IPS-15b (cell line): Measurements from ENCODE around the gene NDUFS4.

Experiments used
- H3K27me3 ChIP-seq: one replicate; pipeline ENCODE4 v1.6.1; 2013; ENCODE audit warnings: low read length; ENCODE audit not compliant: control insufficient read depth, insufficient read depth
- H3K36me3 ChIP-seq: one replicate; pipeline ENCODE4 v1.6.1; 2013; ENCODE audit warnings: low read length; ENCODE audit not compliant: control insufficient read depth, insufficient read depth
- H3K4me1 ChIP-seq: one replicate; pipeline ENCODE4 v1.6.1; 2013; ENCODE audit warnings: mild to moderate bottlenecking, low read length; ENCODE audit not compliant: control insufficient read depth, insufficient read depth
- H3K4me3 ChIP-seq: one replicate; pipeline ENCODE4 v1.5.1; 2013; ENCODE audit warnings: low read depth, low read length
- H3K9ac ChIP-seq: one replicate; pipeline ENCODE4 v1.6.1; 2013; ENCODE audit warnings: low read depth, mild to moderate bottlenecking, low read length
- H3K9me3 ChIP-seq: one replicate; pipeline ENCODE4 v1.6.1; 2013; ENCODE audit warnings: mild to moderate bottlenecking, low read length; ENCODE audit not compliant: control insufficient read depth, insufficient read depth

The NDUFS4 gene

DNA sequence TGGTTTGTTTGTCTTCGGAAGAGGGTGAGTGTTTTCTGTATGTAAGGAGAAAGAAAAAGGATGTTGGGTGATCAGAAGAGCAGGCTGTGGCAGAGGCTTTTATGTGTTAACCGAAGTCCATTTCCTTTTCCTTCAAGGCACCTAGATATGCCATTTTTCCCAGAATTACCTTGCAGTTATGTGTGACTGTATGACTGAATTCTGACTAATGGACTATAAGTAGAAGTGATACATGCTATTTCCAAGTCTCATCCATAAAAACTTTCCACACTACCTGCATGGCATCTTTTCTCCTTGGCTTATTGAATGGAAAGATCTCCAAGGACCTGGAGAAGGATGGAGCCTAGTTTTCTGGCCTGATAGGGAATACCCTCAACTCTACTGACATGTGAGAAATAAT is 10.6 kb upstream of the NDUFS4 start:
- Histone ChIP-seq H3K9me3 (no peaks in the 10 kb centered on the region), H3K4me3 (no peak overlapping the region), H3K27me3 (no peaks in the 10 kb centered on the region), H3K9ac (no peak overlapping the region), H3K4me1 (peaks cover 14% of the 10 kb centered on the region), H3K36me3 (no peaks in the 10 kb centered on the region)

DNA sequence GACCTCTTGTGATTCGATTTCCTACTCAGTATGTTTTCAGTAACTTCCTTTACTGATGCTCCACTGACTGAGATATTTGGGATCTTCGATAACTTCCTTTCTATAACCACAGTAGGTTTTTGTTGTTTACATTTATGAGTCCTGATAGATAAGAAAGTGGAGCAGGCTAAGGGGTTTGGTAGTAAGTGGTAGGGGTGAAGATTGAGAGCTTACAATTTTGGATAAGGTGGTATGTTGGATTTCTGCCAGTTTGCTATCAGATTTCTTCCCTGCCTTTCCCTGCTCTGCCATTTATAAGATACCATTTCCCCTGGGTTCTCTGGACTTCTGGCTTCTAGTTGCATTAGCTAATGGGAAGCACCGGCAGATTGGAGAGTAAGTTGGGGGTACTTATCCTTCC is 7.9 kb upstream of the NDUFS4 start:
- no peaks in the 10 kb centered on the region for H3K4me1 ChIP-seq
- no peak overlapping the region for H3K9ac ChIP-seq
- no peaks in the 10 kb centered on the region for H3K27me3 ChIP-seq
- H3K9me3 ChIP-seq = no peaks in the 10 kb centered on the region
- H3K4me3 ChIP-seq = no peak overlapping the region
- no peaks in the 10 kb centered on the region for H3K36me3 ChIP-seq

DNA sequence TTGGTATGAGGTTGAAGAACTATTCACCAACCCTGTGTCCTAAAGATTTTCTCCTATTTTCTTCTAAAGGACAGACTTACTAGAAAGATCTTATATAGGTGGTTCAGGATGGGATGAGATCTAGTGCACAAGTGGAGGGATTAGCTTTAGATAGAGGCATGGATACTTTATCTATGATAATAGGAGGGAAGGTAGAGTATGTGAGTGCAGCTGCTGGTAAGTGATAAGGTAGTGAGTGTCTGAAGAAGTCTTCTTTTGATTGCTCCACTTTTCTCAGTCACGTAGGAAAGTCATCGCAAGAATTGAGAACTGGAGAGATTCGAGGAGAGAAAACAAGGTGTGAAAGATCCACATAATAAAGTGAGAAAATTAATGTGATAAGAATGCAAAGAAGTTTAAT is 6.0 kb upstream of the NDUFS4 start:
- no peaks in the 10 kb centered on the region for H3K27me3 ChIP-seq
- H3K9ac ChIP-seq = no peak overlapping the region
- H3K4me1 ChIP-seq = no peaks in the 10 kb centered on the region
- H3K4me3 ChIP-seq = no peak overlapping the region
- H3K36me3 ChIP-seq = no peaks in the 10 kb centered on the region
- H3K9me3 ChIP-seq = no peaks in the 10 kb centered on the region

DNA sequence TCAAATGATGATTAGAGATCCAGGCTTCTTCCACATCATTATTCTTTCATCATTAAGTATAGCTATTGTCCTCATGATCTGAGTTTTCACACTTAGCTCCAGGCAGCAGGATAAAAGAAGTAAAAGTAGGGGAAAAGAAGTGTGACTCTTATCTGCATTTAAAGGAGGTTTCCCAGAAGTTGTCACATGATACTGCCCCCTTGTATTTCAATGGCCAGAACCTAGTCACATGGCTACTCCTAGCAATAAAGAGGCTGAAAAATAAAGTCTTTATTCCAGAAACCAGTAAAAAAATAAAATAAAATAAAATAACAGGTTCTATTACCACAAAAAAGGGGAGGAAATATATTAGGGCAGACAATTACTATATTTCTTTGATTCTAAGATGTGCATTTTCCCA is 5.3 kb upstream of the NDUFS4 start:
- Histone ChIP-seq H3K9me3 (no peaks in the 10 kb centered on the region), H3K4me1 (no peaks in the 10 kb centered on the region), H3K4me3 (no peak overlapping the region), H3K27me3 (no peaks in the 10 kb centered on the region), H3K36me3 (no peaks in the 10 kb centered on the region), H3K9ac (no peak overlapping the region)

DNA sequence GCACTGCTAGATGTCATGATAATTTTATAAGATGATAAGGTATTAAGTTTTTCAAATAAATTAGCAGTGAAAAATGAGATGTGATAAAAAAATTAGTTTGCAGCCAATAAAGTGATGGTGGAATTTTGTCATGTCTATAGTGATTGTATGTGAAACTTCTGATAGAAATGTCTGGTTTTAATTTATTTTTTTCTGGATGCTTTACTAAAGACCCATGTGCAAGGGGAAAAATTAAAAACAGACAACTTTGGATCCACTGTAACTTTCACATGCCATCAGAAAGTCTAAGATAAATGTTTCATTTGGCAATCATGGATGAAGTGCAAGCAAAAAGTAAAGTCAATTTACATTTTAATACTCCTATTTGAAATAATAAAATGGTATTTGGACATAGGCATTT is 4.4 kb upstream of the NDUFS4 start:
- H3K27me3 ChIP-seq = no peaks in the 10 kb centered on the region
- no peaks in the 10 kb centered on the region for H3K36me3 ChIP-seq
- H3K9me3 ChIP-seq = no peaks in the 10 kb centered on the region
- H3K4me1 ChIP-seq = no peaks in the 10 kb centered on the region
- H3K9ac ChIP-seq = no peak overlapping the region
- H3K4me3 ChIP-seq = no peak overlapping the region

DNA sequence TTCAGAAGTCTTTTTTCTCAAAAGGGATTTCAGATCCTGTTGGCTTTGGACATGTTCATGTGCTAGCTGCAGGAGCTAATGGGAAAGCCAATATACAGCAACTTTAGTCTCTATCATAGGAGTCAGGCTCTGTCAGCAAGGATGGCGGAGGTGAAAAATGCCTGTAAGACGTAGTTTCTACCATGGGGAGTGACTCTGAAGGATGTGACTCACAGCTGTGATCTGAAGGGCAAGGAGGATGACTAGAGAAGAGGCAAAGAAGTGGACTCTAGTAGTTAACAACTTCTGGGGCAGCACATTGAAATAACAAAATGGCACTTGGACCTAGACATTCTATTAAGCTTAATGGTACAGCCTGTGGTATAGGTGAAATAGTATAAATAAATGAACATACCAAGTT is 3.1 kb upstream of the NDUFS4 start:
- Histone ChIP-seq H3K36me3 (no peaks in the 10 kb centered on the region), H3K27me3 (no peaks in the 10 kb centered on the region), H3K4me1 (no peaks in the 10 kb centered on the region), H3K9me3 (no peaks in the 10 kb centered on the region), H3K4me3 (no peak overlapping the region), H3K9ac (no peak overlapping the region)

DNA sequence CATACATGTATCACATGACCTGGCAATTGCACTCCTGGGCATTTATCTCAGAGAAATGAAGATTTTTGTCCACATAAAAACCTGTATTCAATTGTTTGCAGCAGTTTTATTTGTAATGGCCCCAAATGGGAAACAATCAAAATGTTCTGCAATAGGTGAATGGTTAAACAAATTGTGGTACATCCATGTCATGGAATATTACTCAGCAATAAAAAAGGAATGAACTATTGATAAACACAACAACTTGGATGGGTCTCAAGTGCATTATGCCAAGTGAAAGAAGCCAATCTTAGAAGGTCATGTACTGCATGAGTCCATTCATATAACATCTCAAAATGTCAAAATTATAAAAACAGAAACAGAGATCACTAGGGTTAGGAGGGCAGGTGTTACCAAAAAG is 1.5 kb upstream of the NDUFS4 start:
- Histone ChIP-seq H3K4me1 (no peaks in the 10 kb centered on the region), H3K9ac (no peak overlapping the region), H3K4me3 (no peak overlapping the region), H3K36me3 (no peaks in the 10 kb centered on the region), H3K9me3 (no peaks in the 10 kb centered on the region), H3K27me3 (no peaks in the 10 kb centered on the region)

DNA sequence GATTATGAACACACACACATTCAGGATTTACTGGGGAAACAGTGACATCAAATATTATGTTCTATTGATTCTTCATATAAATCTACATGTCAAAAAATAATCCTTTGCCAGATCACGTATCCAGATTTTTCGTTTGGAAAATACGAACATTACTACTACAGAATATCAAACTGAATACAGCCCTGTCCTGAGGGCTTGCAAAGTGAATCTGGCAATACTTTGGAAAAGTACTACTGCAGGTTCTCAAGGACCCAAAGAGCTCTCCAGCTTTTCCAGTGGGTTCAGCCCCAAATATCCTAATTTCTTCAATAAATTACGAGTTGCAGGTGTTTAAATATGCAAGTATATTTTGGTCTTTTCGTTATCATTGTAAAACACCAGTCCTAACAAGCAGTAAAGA is 411 bp upstream of the NDUFS4 start:
- peak overlapping the region; percentile 48 for H3K9ac ChIP-seq
- H3K27me3 ChIP-seq = no peaks in the 10 kb centered on the region
- H3K9me3 ChIP-seq = no peaks in the 10 kb centered on the region
- H3K36me3 ChIP-seq = no peaks in the 10 kb centered on the region
- H3K4me1 ChIP-seq = no peaks in the 10 kb centered on the region
- peak overlapping the region; percentile 81 for H3K4me3 ChIP-seq

DNA sequence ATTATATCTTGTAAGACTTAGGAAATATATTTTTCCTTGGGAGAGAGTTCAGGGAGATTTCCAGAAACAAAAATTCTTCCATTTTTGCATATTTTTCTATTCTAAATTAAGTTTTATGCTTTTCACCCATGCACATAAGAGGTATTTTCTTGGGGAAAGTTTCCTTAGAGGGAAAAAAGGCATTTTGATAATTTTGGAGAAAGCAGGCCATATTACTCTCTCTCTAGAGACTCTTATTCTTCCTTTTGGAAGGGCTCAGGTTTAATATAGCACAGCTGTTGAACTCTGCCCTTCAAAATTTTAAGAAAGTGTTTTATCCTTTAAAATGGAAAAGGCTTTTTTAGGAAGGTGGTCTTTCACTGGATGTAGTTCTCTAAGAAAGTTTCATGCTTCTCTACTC is 8.0 kb downstream of the NDUFS4 start:
- no peak overlapping the region for H3K4me3 ChIP-seq
- H3K9ac ChIP-seq = no peak overlapping the region
- no peaks in the 10 kb centered on the region for H3K27me3 ChIP-seq
- H3K9me3 ChIP-seq = no peaks in the 10 kb centered on the region
- H3K36me3 ChIP-seq = no peaks in the 10 kb centered on the region
- no peaks in the 10 kb centered on the region for H3K4me1 ChIP-seq

DNA sequence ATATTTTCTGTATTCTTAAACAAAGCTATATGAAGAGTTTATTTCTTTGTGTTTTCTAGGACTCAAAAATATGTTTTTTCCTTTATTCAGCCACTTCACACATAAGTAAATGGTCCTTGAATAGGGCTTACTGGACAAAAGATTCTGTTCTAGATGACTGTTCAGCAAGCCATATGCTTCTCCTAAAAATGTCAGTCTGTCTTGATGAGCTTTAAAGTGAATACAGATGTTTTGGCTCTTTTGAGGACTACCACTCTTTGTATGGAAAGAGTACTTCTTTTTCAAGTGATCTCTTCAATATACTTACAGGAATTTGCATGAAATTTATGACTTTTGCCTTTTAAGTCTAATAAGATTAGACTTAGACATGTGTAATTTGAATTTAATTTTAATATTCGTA is 8.4 kb downstream of the NDUFS4 start:
- H3K27me3 ChIP-seq = no peaks in the 10 kb centered on the region
- H3K9me3 ChIP-seq = no peaks in the 10 kb centered on the region
- no peaks in the 10 kb centered on the region for H3K36me3 ChIP-seq
- no peak overlapping the region for H3K9ac ChIP-seq
- no peak overlapping the region for H3K4me3 ChIP-seq
- no peaks in the 10 kb centered on the region for H3K4me1 ChIP-seq

DNA sequence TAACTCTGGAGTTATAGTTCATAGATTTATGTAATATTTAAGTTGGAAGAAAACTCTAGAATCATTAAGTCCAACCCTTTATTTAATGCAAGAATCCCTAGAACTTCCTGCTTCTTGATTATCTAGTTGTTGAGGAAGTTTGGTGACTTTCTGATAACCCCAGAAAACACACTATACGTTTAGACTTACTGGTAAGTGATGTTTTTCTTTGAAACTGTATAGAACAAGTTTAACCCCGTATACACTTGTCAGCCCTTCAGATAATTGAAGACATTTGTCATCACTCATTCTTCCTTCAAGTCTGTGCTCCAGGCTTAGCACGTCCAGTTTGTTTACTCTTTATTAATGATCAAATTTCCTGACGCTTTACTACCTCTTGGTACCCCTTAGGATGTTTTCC is 9.0 kb downstream of the NDUFS4 start:
- Histone ChIP-seq H3K9me3 (no peaks in the 10 kb centered on the region), H3K4me3 (no peak overlapping the region), H3K27me3 (no peaks in the 10 kb centered on the region), H3K4me1 (no peaks in the 10 kb centered on the region), H3K36me3 (no peaks in the 10 kb centered on the region), H3K9ac (no peak overlapping the region)

DNA sequence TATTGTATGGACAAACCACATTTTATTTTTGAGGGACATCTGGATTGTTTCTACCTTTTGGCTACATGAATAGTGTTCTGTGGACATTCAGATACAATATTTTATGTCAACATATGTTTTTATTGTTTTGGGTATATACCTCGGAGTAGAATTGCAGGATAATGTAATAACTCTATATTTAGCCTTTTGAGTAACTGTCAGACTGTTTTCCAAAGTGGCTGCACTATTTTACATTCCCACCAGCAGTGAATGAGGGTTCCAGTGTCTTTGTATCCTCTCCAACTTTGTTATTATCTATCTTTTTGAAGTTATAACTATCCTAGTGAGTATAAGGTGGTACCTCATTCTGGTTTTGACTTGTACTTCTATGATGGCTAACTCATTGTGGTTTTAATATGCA is 11.0 kb downstream of the NDUFS4 start:
- H3K9ac ChIP-seq = no peak overlapping the region
- peaks cover 5% of the 10 kb centered on the region for H3K4me1 ChIP-seq
- no peak overlapping the region for H3K4me3 ChIP-seq
- no peaks in the 10 kb centered on the region for H3K27me3 ChIP-seq
- no peaks in the 10 kb centered on the region for H3K9me3 ChIP-seq
- H3K36me3 ChIP-seq = no peaks in the 10 kb centered on the region

DNA sequence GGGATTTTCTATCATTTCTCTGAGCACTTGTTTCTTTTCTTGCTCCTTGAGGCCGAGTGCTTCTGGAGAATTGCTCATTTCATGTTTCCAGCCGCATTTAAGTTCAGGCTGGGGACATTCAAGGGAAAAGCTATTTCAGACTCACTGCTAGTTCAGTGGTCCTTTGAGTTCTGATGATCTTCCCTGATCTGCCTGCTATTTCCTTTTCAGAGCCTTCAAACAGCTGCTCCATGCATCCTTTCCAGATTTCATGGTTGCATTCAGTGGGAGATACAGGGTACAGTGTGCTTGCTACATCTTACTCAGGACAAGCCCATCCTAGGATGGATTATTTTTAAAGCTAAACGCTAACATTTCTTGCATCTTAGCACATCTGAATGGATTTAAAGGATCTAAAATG is 14.7 kb downstream of the NDUFS4 start:
- Histone ChIP-seq H3K36me3 (no peaks in the 10 kb centered on the region), H3K9me3 (no peaks in the 10 kb centered on the region), H3K27me3 (no peaks in the 10 kb centered on the region), H3K4me3 (no peak overlapping the region), H3K4me1 (peaks cover 5% of the 10 kb centered on the region), H3K9ac (no peak overlapping the region)
